Measurements from ENCODE around the gene PSTPIP2. TPM values are rescaled to one million over a fixed set of nuclear protein-coding genes. Genes with fewer than 3 reads are reported as not detected.

The PSTPIP2 gene
- polyA plus RNA-seq, 2 of the 4 experiments (the other 2 are of a cell fraction), result 0.10 to 0.19 TPM

DNA sequence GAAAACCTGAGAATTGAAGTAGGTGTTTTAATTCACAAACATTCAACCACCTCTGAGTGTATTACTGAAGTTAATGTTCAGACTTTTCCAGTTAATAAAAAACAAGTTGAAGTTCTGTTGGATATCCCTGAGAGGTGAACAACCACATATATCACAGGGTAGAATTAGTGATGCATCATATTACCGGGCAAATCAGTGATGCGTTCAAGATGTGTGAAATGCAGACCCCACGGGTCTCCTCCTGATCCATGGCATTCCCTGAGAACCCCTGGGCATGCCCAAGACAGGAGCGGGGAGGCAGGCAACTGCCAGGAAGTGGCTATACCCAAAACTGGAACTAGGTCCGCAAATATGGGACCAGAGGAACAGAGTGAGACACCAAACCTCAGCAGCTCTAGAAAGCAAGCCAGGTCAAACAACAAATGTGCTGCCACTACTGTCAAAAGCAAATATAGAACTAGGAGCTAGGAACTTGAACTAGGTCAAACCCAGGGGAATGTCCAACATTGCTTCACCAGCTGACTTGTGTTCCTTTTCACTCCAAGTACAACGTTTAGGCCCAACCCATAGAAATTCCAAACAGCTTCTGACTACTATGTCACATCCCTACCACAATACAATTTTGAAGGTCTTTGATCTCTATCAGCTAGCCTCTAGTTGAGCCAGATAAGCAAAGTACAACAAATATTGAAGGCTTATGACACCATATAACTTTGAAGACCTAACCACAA, 20.2 kb downstream of the PSTPIP2 start:
- POLR2A ChIA-PET, result no interaction called here
- CTCF ChIA-PET, result interaction anchor here (0.6 kb wide), 1 partner anchor 16 kb away, joined by 3 read pairs; no protein-coding TSS in a partner anchor
- no peaks in the 10 kb centered on the region for H3K9me3 ChIP-seq
- no peaks in the 10 kb centered on the region for H3K4me1 ChIP-seq
- H3K4me2 ChIP-seq, result no peak overlapping the region
- no peak overlapping the region for H3K27ac ChIP-seq
- WGBS (ENCODE audit: missing lambda C conversion rate), result 34% methylated on average over 5 of the region's 6 CpGs
- FAIRE-seq, result no peak
- no peak overlapping the region for H3K4me3 ChIP-seq
- TF ChIP-seq, protein P1, sequence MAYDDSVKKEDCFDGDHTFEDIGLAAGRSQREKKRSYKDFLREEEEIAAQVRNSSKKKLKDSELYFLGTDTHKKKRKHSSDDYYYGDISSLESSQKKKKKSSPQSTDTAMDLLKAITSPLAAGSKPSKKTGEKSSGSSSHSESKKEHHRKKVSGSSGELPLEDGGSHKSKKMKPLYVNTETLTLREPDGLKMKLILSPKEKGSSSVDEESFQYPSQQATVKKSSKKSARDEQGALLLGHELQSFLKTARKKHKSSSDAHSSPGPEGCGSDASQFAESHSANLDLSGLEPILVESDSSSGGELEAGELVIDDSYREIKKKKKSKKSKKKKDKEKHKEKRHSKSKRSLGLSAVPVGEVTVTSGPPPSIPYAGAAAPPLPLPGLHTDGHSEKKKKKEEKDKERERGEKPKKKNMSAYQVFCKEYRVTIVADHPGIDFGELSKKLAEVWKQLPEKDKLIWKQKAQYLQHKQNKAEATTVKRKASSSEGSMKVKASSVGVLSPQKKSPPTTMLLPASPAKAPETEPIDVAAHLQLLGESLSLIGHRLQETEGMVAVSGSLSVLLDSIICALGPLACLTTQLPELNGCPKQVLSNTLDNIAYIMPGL (CRISPR knock-in tag; IDR thresholded peaks at IDR 0.05; ENCODE audit: borderline replicate concordance), result no peak
- TF ChIP-seq ESRRA (IDR thresholded peaks at IDR 0.05; ENCODE audit: borderline replicate concordance, low read length), result no peak
- no peak for TF ChIP-seq SREBF2 (IDR thresholded peaks at IDR 0.05)
- TF ChIP-seq PHF8 (IDR thresholded peaks at IDR 0.05; ENCODE audit: borderline replicate concordance, low read depth), result no peak
- TF ChIP-seq ATOH8 (CRISPR knock-in tag; IDR thresholded peaks at IDR 0.05; ENCODE audit: low read depth), result no peak
- TF ChIP-seq, protein P2, sequence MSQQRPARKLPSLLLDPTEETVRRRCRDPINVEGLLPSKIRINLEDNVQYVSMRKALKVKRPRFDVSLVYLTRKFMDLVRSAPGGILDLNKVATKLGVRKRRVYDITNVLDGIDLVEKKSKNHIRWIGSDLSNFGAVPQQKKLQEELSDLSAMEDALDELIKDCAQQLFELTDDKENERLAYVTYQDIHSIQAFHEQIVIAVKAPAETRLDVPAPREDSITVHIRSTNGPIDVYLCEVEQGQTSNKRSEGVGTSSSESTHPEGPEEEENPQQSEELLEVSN (IDR thresholded peaks at IDR 0.05; ENCODE audit: borderline replicate concordance, low read depth), result no peak
- TF ChIP-seq TFCP2L1 (CRISPR knock-in tag; IDR thresholded peaks at IDR 0.05), result no peak
- no peak for TF ChIP-seq KDM1A (IDR thresholded peaks at IDR 0.05; ENCODE audit: low read depth)
- no peak for TF ChIP-seq BHLHE40 (IDR thresholded peaks at IDR 0.05; ENCODE audit: low read depth, low read length)
- TF ChIP-seq NFE2L2 (conservative IDR thresholded peaks at IDR 0.05; ENCODE audit: low read length), result no peak
- no peak for TF ChIP-seq CEBPB (IDR thresholded peaks at IDR 0.05)
- TF ChIP-seq HOXA7 (CRISPR knock-in tag; IDR thresholded peaks at IDR 0.05), result no peak
- TF ChIP-seq JUN (IDR thresholded peaks at IDR 0.05), result no peak
- TF ChIP-seq BCL3 (IDR thresholded peaks at IDR 0.05), result no peak
- TF ChIP-seq CBX8 (IDR thresholded peaks at IDR 0.05), result no peak
- DNase-seq (ENCODE audit: low read depth in 1 of 2, low spot score in 1 of 2), result peak in 1 of 2 experiments; percentile 37
- peak in 1 of 2 experiments; percentile 57; a peak in 2 of 6 replicates for ATAC-seq

GRCh38 chr18:46050268-46050667, 21.8 kb downstream of the PSTPIP2 start:
- FAIRE-seq, result no peak
- ChIA-PET POLR2A (no interaction called here), CTCF (no interaction called here)
- Histone ChIP-seq H3K9me3 (no peaks in the 10 kb centered on the region), H3K4me1 (no peaks in the 10 kb centered on the region), H3K4me3 (no peak overlapping the region), H3K27ac (no peak overlapping the region), H3K4me2 (no peak overlapping the region)
- TF ChIP-seq EHMT2 (IDR thresholded peaks at IDR 0.05; ENCODE audit: low read depth) (no peak), EHF (CRISPR knock-in tag; IDR thresholded peaks at IDR 0.05) (no peak), POLR2AphosphoS2 (conservative IDR thresholded peaks at IDR 0.05; ENCODE audit: low read length) (no peak), CHD4 (IDR thresholded peaks at IDR 0.05; ENCODE audit: borderline replicate concordance) (no peak), RARB (CRISPR knock-in tag; IDR thresholded peaks at IDR 0.05) (no peak), MAZ (IDR thresholded peaks at IDR 0.05; ENCODE audit: borderline replicate concordance, low read depth, low read length) (no peak), HDAC2 (IDR thresholded peaks at IDR 0.05) (no peak)
- TF ChIP-seq, protein P3, sequence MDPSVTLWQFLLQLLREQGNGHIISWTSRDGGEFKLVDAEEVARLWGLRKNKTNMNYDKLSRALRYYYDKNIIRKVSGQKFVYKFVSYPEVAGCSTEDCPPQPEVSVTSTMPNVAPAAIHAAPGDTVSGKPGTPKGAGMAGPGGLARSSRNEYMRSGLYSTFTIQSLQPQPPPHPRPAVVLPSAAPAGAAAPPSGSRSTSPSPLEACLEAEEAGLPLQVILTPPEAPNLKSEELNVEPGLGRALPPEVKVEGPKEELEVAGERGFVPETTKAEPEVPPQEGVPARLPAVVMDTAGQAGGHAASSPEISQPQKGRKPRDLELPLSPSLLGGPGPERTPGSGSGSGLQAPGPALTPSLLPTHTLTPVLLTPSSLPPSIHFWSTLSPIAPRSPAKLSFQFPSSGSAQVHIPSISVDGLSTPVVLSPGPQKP (IDR thresholded peaks at IDR 0.05; ENCODE audit: low read depth, low read length), result no peak
- DNase-seq (ENCODE audit: low read depth in 1 of 2, low spot score in 1 of 2), result no peak
- ATAC-seq, result no peak
- WGBS (ENCODE audit: missing lambda C conversion rate), result 78% methylated on average over 5 of the region's 5 CpGs
